Omental fat pad (tissue), 4 donors: Measurements from ENCODE around the gene NTNG1. TPM values are rescaled to one million over a fixed set of nuclear protein-coding genes. Genes with fewer than 3 reads are reported as not detected.

Experiments used
- ATAC-seq: fragments of 150-250 bp; one replicate; pipeline ENCODE4 v1.9.1; 2016; ENCODE audit warnings: mild to moderate bottlenecking, moderate library complexity; ENCODE audit not compliant: low FRiP score
- DNase-seq: peaks from one replicate; pipeline ENCODE4 v3.0.0-alpha.2; 2019; ENCODE audit warnings: low spot score
- total RNA-seq, 4 donors: library from RNA; depleted of rRNA; stranded (reverse); fragments of >200 nt; gene quantifications; one replicate each; pipeline ENCODE4 v1.1.0, GENCODE V29; 2016
- TF ChIP-seq, protein P1 (sequence below), 3 donors: fragments of 450-650 bp; IDR thresholded peaks; one replicate each; pipeline ENCODE4 v1.5.1; 2016 to 2017; ENCODE audit warnings: antibody characterized with exemption in 3 of 3, mild to moderate bottlenecking in 3 of 3, moderate library complexity in 2 of 3

The NTNG1 gene
- total RNA-seq, 4 donors from 2014 or later, result 1.3 to 28.5 (median 6.6) TPM

DNA sequence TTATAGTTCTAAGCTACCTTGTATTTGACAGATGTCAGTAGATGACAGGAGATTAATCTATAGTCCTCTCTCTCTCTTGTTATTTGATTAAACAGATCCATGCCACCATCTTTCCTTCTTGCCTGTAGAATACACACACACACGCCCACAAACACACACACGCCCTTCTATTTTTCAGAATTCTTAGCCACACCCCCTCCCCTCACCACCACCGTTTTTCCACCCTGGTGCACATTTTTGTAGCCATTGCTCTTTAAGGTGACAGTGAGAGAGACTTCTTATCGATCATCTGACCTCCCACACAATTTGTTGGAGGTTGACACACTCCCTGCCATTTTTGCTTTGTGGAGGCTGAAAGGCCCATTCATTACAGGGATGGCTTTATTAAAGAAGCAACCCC lies 123.2 kb downstream of the NTNG1 start:
- ATAC-seq, result no peak
- TF ChIP-seq, protein P1, sequence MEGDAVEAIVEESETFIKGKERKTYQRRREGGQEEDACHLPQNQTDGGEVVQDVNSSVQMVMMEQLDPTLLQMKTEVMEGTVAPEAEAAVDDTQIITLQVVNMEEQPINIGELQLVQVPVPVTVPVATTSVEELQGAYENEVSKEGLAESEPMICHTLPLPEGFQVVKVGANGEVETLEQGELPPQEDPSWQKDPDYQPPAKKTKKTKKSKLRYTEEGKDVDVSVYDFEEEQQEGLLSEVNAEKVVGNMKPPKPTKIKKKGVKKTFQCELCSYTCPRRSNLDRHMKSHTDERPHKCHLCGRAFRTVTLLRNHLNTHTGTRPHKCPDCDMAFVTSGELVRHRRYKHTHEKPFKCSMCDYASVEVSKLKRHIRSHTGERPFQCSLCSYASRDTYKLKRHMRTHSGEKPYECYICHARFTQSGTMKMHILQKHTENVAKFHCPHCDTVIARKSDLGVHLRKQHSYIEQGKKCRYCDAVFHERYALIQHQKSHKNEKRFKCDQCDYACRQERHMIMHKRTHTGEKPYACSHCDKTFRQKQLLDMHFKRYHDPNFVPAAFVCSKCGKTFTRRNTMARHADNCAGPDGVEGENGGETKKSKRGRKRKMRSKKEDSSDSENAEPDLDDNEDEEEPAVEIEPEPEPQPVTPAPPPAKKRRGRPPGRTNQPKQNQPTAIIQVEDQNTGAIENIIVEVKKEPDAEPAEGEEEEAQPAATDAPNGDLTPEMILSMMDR (IDR thresholded peaks at IDR 0.05), result no peak
- DNase-seq, result no peak

DNA sequence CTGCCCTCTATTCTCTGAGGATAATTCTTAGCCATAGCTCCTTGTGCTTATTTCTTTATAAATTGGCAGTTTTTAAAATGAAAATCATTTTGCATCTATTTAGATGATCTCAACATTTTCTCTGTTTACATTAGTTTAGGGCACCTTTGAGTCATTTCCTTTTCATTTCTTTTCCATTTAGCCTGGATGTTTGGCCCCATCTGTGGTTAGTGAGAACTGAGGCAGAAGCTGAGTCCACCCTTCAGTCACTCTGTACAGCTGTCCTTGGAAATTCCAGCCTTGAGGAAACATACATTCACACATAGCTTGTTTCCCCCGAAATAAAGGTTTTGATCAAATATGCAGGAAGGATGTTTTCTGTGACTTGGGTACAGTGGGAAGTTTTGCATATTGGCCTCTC lies 123.7 kb downstream of the NTNG1 start:
- DNase-seq, result no peak
- ATAC-seq, result no peak
- TF ChIP-seq, protein P1 (IDR thresholded peaks at IDR 0.05), result no peak

DNA sequence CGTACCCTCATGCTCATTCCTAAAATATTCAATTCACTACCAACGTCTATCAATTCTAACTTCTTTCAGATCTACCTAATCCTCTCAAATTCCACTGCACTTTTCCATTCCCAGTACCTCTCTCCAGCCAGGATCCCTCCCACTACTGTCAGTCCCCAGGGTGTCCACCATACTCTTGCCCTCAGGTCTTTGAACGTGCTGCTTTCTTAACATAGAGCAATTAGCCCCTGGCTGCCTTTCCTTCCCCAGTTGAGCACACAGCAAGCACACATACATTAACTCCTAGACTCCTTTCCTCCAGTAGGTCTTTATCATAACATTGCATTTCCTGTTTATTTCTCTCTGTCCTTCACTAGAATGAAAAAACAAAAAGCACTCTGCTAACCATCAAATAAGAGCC lies 126.7 kb downstream of the NTNG1 start:
- TF ChIP-seq, protein P1 (IDR thresholded peaks at IDR 0.05), result no peak
- DNase-seq, result no peak
- ATAC-seq, result no peak

DNA sequence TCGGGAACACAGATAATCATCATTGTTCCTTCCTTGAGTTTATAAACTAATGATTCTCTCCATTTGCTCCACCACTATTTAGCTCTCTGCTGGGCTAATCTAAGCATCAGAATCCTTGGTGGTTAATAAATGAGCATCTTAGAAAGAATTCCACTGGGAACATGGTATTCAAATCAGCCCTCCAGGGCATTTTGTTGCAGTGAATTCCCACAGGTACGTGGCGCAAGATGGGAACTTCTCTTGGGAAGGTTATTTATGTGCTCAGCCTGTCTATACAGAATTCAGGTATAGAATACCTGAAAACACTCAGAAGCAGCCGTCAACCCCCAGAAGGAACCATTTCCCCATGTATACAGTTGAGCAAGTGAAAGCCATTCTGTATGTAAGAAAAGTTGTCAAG lies 131.5 kb downstream of the NTNG1 start:
- ATAC-seq, result no peak
- TF ChIP-seq, protein P1 (IDR thresholded peaks at IDR 0.05), result no peak
- DNase-seq, result no peak

DNA sequence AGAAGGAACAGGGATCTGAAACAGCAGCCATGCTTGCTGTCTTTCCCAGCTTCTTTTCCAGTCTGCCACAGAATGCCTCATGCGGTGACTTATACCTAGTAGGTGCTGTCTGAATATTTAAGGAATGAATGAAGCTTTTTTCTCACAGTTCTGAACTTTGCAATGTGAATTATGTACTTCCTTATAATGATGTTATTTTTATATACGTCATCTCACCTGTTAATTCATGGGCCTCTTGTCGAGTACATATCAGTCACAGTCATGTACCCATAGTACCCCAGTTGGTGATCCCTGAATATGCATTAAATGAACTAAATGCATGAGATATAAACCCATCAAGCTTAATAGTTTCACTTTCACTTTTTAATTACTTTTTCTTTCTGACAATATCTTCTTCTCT lies 132.7 kb downstream of the NTNG1 start:
- TF ChIP-seq, protein P1 (IDR thresholded peaks at IDR 0.05), result no peak
- DNase-seq (no peak), ATAC-seq (no peak)

DNA sequence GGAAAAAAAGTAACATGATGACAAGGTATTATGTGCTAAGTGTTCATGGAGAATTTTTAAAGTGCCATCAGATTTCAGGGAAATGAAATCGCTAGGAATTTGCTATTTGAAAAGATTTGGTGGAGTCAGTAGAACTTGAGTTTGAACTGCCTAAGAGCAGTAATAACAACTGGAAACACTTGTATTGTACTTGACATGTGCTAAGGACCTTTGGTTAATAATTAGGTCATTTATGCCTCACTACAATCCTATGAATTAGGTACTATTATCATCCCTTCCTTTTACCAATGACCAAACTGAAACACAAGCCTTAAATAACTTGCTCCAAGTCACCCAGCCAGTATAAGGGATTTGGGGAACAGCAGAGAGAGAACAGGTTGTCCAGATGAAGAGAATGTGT lies 133.4 kb downstream of the NTNG1 start:
- no peak for ATAC-seq
- TF ChIP-seq, protein P1 (IDR thresholded peaks at IDR 0.05), result no peak
- no peak for DNase-seq

DNA sequence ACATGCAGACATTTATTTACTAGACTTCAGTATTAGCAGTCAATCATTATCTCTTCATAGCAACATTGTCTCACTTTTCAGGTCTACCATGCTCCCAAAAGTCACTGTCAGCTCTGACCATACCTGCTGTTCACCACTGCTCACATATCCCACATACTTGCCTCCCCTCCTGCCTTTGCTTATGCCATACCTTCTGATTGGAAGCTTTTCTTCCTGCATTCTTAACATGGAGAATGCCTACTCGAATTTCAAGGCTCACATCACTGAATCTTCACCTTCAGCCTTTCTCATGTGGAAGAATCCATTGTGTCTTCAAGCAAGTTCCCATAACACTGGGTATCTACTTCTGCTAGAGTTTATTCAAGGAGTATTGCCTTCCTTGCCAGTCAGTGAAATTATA lies 135.4 kb downstream of the NTNG1 start:
- DNase-seq, result no peak
- TF ChIP-seq, protein P1 (IDR thresholded peaks at IDR 0.05), result no peak
- ATAC-seq, result no peak
